Duodenal mucosa (tissue), 2 donors: ENCODE data around the gene TPRX2.
"Not testable (repeated sequence)": the region's sequence is repeated elsewhere in the genome, so short reads cannot be mapped to it uniquely, and the experiment has no call there.

Experiments used
- H3K27ac ChIP-seq: one replicate; pipeline ENCODE4 v1.7.0; 2013; ENCODE audit warnings: low read depth, low read length
- H3K27me3 ChIP-seq, 2 donors: one replicate each; pipeline ENCODE4 v1.7.0; 2013; ENCODE audit warnings: low read length in 2 of 2, control low read depth in 1 of 2; ENCODE audit not compliant: insufficient read depth in 2 of 2, control insufficient read depth in 1 of 2
- H3K36me3 ChIP-seq, 2 donors: one replicate each; pipeline ENCODE4 v1.7.0; 2013; ENCODE audit warnings: low read length in 2 of 2, control low read depth in 1 of 2; ENCODE audit not compliant: insufficient read depth in 2 of 2, control insufficient read depth in 1 of 2
- H3K4me1 ChIP-seq, 2 donors: one replicate each; pipeline ENCODE4 v1.7.0; 2013; ENCODE audit warnings: low read length in 2 of 2, control low read depth in 1 of 2; ENCODE audit not compliant: insufficient read depth in 2 of 2, control insufficient read depth in 1 of 2
- H3K4me3 ChIP-seq, 2 donors: one replicate each; pipeline ENCODE4 v1.7.0; 2013; ENCODE audit warnings: low read length in 2 of 2, low read depth in 1 of 2
- H3K9ac ChIP-seq, 2 donors: one replicate each; pipeline ENCODE4 v1.7.0; 2013; ENCODE audit warnings: low read length in 2 of 2, low read depth in 1 of 2
- H3K9me3 ChIP-seq, 2 donors: one replicate each; pipeline ENCODE4 v1.7.0; 2013; ENCODE audit warnings: low read length in 2 of 2, control low read depth in 1 of 2; ENCODE audit not compliant: control insufficient read depth in 1 of 2

TPRX2 gene

GRCh38 chr19:47860602-47861297 is 1.7 kb downstream of the TPRX2 start:
- Histone ChIP-seq H3K9ac (no peak overlapping the region), H3K27me3 (peaks cover 0 to 3% of the 10 kb centered on the region in 2 donors), H3K9me3 (no peaks in the 10 kb centered on the region), H3K4me3 (no peak overlapping the region), H3K27ac (no peak overlapping the region), H3K36me3 (no peaks in the 10 kb centered on the region), H3K4me1 (no peaks in the 10 kb centered on the region)

DNA sequence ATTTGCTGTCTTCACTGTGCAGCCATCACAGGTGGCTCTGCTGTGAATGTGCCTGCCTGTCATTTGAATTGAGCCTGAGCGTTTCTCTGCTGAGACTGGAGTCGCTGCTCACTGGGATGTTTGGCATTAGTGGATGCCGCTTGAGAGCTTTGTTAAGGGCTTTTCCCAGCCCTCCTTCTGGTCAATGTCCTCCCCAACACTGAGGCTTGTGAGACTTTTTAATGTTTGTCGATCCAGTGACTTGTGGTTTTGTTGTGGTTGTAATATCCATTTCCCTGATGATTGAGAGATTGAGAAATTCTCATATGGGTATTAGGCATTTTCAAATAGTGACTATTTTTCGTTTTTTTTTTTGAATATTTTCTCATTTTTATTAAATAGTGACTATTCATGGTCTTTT is 2.6 kb downstream of the TPRX2 start:
- H3K4me1 ChIP-seq: no peaks in the 10 kb centered on the region

GRCh38 chr19:47863514-47863936 is 4.5 kb downstream of the TPRX2 start:
- Histone ChIP-seq H3K9ac (no peak overlapping the region), H3K4me1 (no peaks in the 10 kb centered on the region), H3K27ac (no peak overlapping the region)

More for the DNA sequence above, 2.6 kb downstream of the TPRX2 start:
- no peaks in the 10 kb centered on the region for H3K27me3 ChIP-seq
- no peak overlapping the region for H3K9ac ChIP-seq
- no peak overlapping the region for H3K4me3 ChIP-seq
- no peaks in the 10 kb centered on the region for H3K9me3 ChIP-seq
- H3K36me3 ChIP-seq: no peaks in the 10 kb centered on the region
- no peak overlapping the region for H3K27ac ChIP-seq

GRCh38 chr19:47865166-47865565 is 6.1 kb downstream of the TPRX2 start:
- Histone ChIP-seq H3K27ac (no peak overlapping the region), H3K9me3 (no peaks in the 10 kb centered on the region), H3K36me3 (no peaks in the 10 kb centered on the region)

More at GRCh38 chr19:47863514-47863936, 4.5 kb downstream of the TPRX2 start:
- H3K9me3 ChIP-seq: no peaks in the 10 kb centered on the region
- H3K27me3 ChIP-seq: no peaks in the 10 kb centered on the region
- H3K4me3 ChIP-seq: no peak overlapping the region
- H3K36me3 ChIP-seq: no peaks in the 10 kb centered on the region

DNA sequence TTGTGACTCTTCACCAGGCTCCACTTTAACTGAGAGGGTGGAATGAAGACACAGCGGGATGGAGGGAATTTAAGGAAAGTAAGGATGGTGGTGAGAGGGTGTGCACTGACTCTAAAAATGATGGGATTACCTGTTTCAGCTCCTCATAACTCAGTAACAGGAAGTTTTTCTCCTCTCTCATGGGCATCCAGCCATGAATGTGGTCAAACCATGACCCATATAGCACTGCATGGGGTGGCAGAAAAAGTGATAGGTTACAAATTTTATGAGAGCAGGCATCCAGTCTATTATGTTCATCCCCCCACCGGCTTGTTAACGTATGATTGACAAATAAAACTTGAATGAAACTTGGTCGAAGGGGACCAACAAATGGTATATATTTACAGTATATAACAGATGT is 19.9 kb downstream of the TPRX2 start:
- no peak overlapping the region for H3K9ac ChIP-seq
- no peaks in the 10 kb centered on the region for H3K4me1 ChIP-seq
- no peak overlapping the region for H3K4me3 ChIP-seq
- H3K27me3 ChIP-seq: no peaks in the 10 kb centered on the region
- H3K27ac ChIP-seq: no peak overlapping the region
- H3K36me3 ChIP-seq: peaks cover 0 to 4% of the 10 kb centered on the region in 2 donors
- no peaks in the 10 kb centered on the region for H3K9me3 ChIP-seq

More at GRCh38 chr19:47865166-47865565, 6.1 kb downstream of the TPRX2 start:
- no peak overlapping the region for H3K9ac ChIP-seq
- H3K27me3 ChIP-seq: no peaks in the 10 kb centered on the region
- H3K4me3 ChIP-seq: no peak overlapping the region
- no peaks in the 10 kb centered on the region for H3K4me1 ChIP-seq

GRCh38 chr19:47879385-47879784 is 20.4 kb downstream of the TPRX2 start:
- not testable (repeated sequence) for H3K27ac ChIP-seq, H3K9me3 ChIP-seq, H3K27me3 ChIP-seq, H3K36me3 ChIP-seq, H3K9ac ChIP-seq, H3K4me3 ChIP-seq, H3K4me1 ChIP-seq

DNA sequence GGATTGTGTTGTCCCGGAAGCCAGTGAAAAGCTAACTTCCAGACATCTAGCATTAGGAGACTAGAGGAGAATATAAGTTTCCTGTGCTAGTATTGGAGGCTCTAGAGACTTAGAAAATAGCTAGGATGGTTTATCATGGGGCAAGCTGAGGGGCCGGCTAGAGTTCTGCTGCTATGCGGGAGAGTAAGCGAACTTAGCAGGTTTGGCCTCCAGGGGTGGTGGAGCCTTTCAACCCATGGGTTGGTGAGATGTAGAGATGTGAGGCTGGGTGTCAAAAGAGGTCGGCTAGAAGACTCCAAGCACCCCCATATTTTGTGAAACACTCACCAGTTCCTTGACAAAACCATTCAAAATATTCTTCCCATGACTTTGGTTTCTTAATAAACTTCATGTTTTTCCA is 22.7 kb downstream of the TPRX2 start:
- Histone ChIP-seq H3K9me3 (no peaks in the 10 kb centered on the region), H3K9ac (no peak overlapping the region), H3K4me1 (peaks cover 0 to 6% of the 10 kb centered on the region in 2 donors)

GRCh38 chr19:47882890-47883289 is 23.9 kb downstream of the TPRX2 start:
- H3K9me3 ChIP-seq: no peaks in the 10 kb centered on the region
- peaks cover 0 to 4% of the 10 kb centered on the region in 2 donors for H3K36me3 ChIP-seq
- no peaks in the 10 kb centered on the region for H3K27me3 ChIP-seq
- no peak overlapping the region for H3K9ac ChIP-seq
- no peak overlapping the region for H3K27ac ChIP-seq
- H3K4me3 ChIP-seq: no peak overlapping the region
- peaks cover 0 to 6% of the 10 kb centered on the region in 2 donors for H3K4me1 ChIP-seq

More for the DNA sequence above, 22.7 kb downstream of the TPRX2 start:
- H3K36me3 ChIP-seq: peaks cover 0 to 4% of the 10 kb centered on the region in 2 donors
- H3K4me3 ChIP-seq: no peak overlapping the region
- H3K27ac ChIP-seq: no peak overlapping the region
- H3K27me3 ChIP-seq: no peaks in the 10 kb centered on the region

GRCh38 chr19:47885067-47885463 is 26.0 kb downstream of the TPRX2 start:
- Histone ChIP-seq H3K9me3 (no peaks in the 10 kb centered on the region), H3K36me3 (peaks cover 0 to 4% of the 10 kb centered on the region in 2 donors), H3K4me3 (peak overlapping the region; percentile 36 to 48), H3K27me3 (no peaks in the 10 kb centered on the region), H3K27ac (no peak overlapping the region), H3K9ac (peak overlapping the region in 1 of 2 donors; percentile 40), H3K4me1 (peaks cover 0 to 6% of the 10 kb centered on the region in 2 donors)

DNA sequence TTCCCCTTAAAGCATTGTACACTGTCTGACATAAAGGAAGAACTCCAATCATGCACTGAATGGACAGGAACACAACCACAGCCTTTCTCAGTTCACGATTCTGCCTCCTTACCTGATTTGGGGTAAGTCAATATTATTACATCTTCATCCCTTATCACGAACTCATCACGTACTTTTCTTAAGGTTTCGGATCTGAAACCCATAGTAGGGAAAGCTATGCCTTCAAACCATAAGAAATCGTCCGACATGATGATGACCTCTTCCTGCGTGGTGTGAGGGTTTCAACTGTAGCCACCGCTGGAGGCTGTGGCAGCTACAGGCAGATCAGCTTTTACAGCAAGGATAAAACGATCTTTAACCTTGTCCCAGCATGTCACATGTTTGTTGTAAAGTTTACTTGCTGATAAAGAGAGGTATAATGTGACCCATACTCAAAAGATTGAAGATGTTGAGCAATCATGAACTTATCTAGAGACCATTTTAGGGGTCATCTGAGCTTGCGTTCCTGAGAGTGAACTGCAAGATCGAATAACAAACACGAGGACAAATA is 27.1 kb downstream of the TPRX2 start, which contains the start of gene SULT2A1:
Gene SULT2A1, minus strand, starts transcription at position 306 of the 550 bp plus-strand sequence. Its CDS starts 58 bp downstream, at position 248.
- no peaks in the 10 kb centered on the region for H3K27me3 ChIP-seq

More for the DNA sequence above, 27.1 kb downstream of the TPRX2 start, which contains the start of gene SULT2A1:
- Histone ChIP-seq H3K4me3 (peak within 1 kb of the TSS; percentile 36 to 48), H3K9me3 (no peaks in the 10 kb centered on the region), H3K36me3 (peaks cover 0 to 4% of the 10 kb centered on the region in 2 donors), H3K9ac (peak within 1 kb of the TSS; percentile 40 to 41), H3K4me1 (peaks cover 0 to 6% of the 10 kb centered on the region in 2 donors), H3K27ac (no peak within 1 kb of the TSS)
